Tibial nerve (tissue), 4 donors: Measurements from ENCODE around the gene SGCG. TPM values are rescaled to one million over a fixed set of nuclear protein-coding genes. Genes with fewer than 3 reads are reported as not detected.

Experiments used
- DNase-seq, 2 donors: peaks; one replicate each; pipeline ENCODE4 v3.0.0-alpha.2; 2019; ENCODE audit warnings: low spot score in 2 of 2
- H3K27ac ChIP-seq, 4 donors: fragments of 200-600 bp; sonication (generic) in 3 of 4; one replicate each; pipeline ENCODE4 v1.5.1; 2017 to 2019; ENCODE audit warnings: mild to moderate bottlenecking in 1 of 4
- H3K27me3 ChIP-seq, 2 donors: fragments of 200-600 bp; sonication (generic) in 1 of 2; one replicate each; pipeline versions ENCODE4 v1.5.1 to v1.6.0; 2017 to 2019
- H3K36me3 ChIP-seq, 3 donors: fragments of 200-600 bp; sonication (generic); one replicate each; pipeline ENCODE4 v1.5.1; 2018 to 2019
- H3K4me1 ChIP-seq, 4 donors: fragments of 200-600 bp; sonication (generic) in 3 of 4; one replicate each; pipeline ENCODE4 v1.5.1; 2017 to 2019
- H3K4me3 ChIP-seq, 4 donors: fragments of 200-600 bp; sonication (generic) in 3 of 4; one replicate each; pipeline ENCODE4 v1.5.1; 2017 to 2019; ENCODE audit warnings: mild to moderate bottlenecking in 1 of 4, moderate library complexity in 1 of 4
- H3K9me3 ChIP-seq, 4 donors: fragments of 200-600 bp; sonication (generic) in 3 of 4; one replicate each; pipeline ENCODE4 v1.5.1; 2017 to 2019
- CTCF ChIP-seq, 5 experiments: fragments of 200-600 bp in 3 of 5; fragments of 450-650 bp in 2 of 5; sonication (generic) in 3 of 5; IDR thresholded peaks; one replicate each; pipeline ENCODE4 v1.5.1; 2016 to 2019; ENCODE audit warnings: antibody characterized with exemption in 5 of 5, mild to moderate bottlenecking in 3 of 5, moderate library complexity in 2 of 5
- EP300 ChIP-seq, 2 donors: sonication (generic); formaldehyde crosslinking; IDR thresholded peaks; one replicate each; pipeline ENCODE4 v1.6.1; 2017; ENCODE audit warnings: antibody characterized with exemption in 2 of 2, mild to moderate bottlenecking in 1 of 2
- POLR2A ChIP-seq, 2 donors: fragments of 450-650 bp; IDR thresholded peaks; one replicate each; pipeline ENCODE4 v1.6.1; 2017; ENCODE audit warnings: antibody characterized with exemption in 2 of 2, mild to moderate bottlenecking in 2 of 2, moderate library complexity in 2 of 2
- WGBS, 2 donors: methylation state at CpG; one replicate each; pipeline ENCODE4 v1.1.5; 2018; 5-methylcytosine and 5-hydroxymethylcytosine counted together
- total RNA-seq, 4 donors: library from RNA; depleted of rRNA; stranded (reverse); fragments of >200 nt; gene quantifications; one replicate each; pipeline ENCODE4 v1.1.0, GENCODE V29; 2016

Gene SGCG
- total RNA-seq, 4 donors from 2014 or later, result 1.1 to 2.0 (median 1.7) TPM

GRCh38 chr13:23356368-23356767 is 175.6 kb downstream of the SGCG start:
- H3K4me3 ChIP-seq, result no peak overlapping the region
- peaks cover 0 to 81% (median 0%) of the 10 kb centered on the region in 3 donors for H3K36me3 ChIP-seq
- no peak for DNase-seq
- no peak overlapping the region for H3K27ac ChIP-seq
- H3K27me3 ChIP-seq, result no peaks in the 10 kb centered on the region
- no peak for TF ChIP-seq CTCF (IDR thresholded peaks at IDR 0.05)
- TF ChIP-seq POLR2A (IDR thresholded peaks at IDR 0.05), result no peak
- TF ChIP-seq EP300 (IDR thresholded peaks at IDR 0.05), result no peak
- WGBS, 2 donors, result 85 to 88% methylated on average over 2 of the region's 2 CpGs
- no peaks in the 10 kb centered on the region for H3K4me1 ChIP-seq
- H3K9me3 ChIP-seq, result no peaks in the 10 kb centered on the region

GRCh38 chr13:23357349-23357748 is 176.6 kb downstream of the SGCG start:
- peaks cover 0 to 80% (median 0%) of the 10 kb centered on the region in 3 donors for H3K36me3 ChIP-seq

GRCh38 chr13:23359882-23360281 is 179.1 kb downstream of the SGCG start:
- Histone ChIP-seq H3K4me1 (no peaks in the 10 kb centered on the region), H3K9me3 (no peaks in the 10 kb centered on the region), H3K27me3 (no peaks in the 10 kb centered on the region), H3K27ac (no peak overlapping the region), H3K36me3 (peaks cover 0 to 84% (median 0%) of the 10 kb centered on the region in 3 donors), H3K4me3 (no peak overlapping the region)
- DNase-seq, result no peak
- TF ChIP-seq EP300 (IDR thresholded peaks at IDR 0.05) (no peak), CTCF (IDR thresholded peaks at IDR 0.05) (no peak), POLR2A (IDR thresholded peaks at IDR 0.05) (no peak)
- 63 to 91% methylated on average over 1 of the region's 1 CpG for WGBS, 2 donors

More at GRCh38 chr13:23357349-23357748, 176.6 kb downstream of the SGCG start:
- DNase-seq, result no peak
- WGBS, 2 donors, result 64 to 83% methylated on average over 1 of the region's 1 CpG
- Histone ChIP-seq H3K27ac (no peak overlapping the region), H3K4me1 (no peaks in the 10 kb centered on the region), H3K4me3 (no peak overlapping the region), H3K9me3 (no peaks in the 10 kb centered on the region), H3K27me3 (no peaks in the 10 kb centered on the region)
- no peak for TF ChIP-seq POLR2A (IDR thresholded peaks at IDR 0.05)
- TF ChIP-seq CTCF (IDR thresholded peaks at IDR 0.05), result no peak
- TF ChIP-seq EP300 (IDR thresholded peaks at IDR 0.05), result no peak

- TF ChIP-seq POLR2A (IDR thresholded peaks at IDR 0.05) (no peak), EP300 (IDR thresholded peaks at IDR 0.05) (no peak), CTCF (IDR thresholded peaks at IDR 0.05) (no peak)
- peaks cover 0 to 97% (median 6%) of the 10 kb centered on the region in 3 donors for H3K36me3 ChIP-seq
- H3K9me3 ChIP-seq, result no peaks in the 10 kb centered on the region
- WGBS, 2 donors, result 64 to 80% methylated on average over 3 of the region's 3 CpGs
- H3K4me3 ChIP-seq, result no peak overlapping the region
- no peaks in the 10 kb centered on the region for H3K4me1 ChIP-seq
- no peak overlapping the region for H3K27ac ChIP-seq
- no peaks in the 10 kb centered on the region for H3K27me3 ChIP-seq
- DNase-seq, result no peak
Observed at GRCh38 chr13:23365652-23366051, 184.9 kb downstream of the SGCG start.

- no peak overlapping the region for H3K4me3 ChIP-seq
- H3K4me1 ChIP-seq, result peaks cover 0 to 10% (median 0%) of the 10 kb centered on the region in 4 donors
- H3K27ac ChIP-seq, result no peak overlapping the region
- H3K9me3 ChIP-seq, result no peaks in the 10 kb centered on the region
- 93 to 97% methylated on average over 6 of the region's 6 CpGs for WGBS, 2 donors
- TF ChIP-seq EP300 (IDR thresholded peaks at IDR 0.05), result no peak
- TF ChIP-seq CTCF (IDR thresholded peaks at IDR 0.05), result no peak
- peaks cover 0 to 81% (median 6%) of the 10 kb centered on the region in 3 donors for H3K36me3 ChIP-seq
- no peaks in the 10 kb centered on the region for H3K27me3 ChIP-seq
- no peak for DNase-seq
Observed at GRCh38 chr13:23367907-23368306, 187.1 kb downstream of the SGCG start.
